ENCODE results near the gene TRIM44. TPM values are rescaled to one million over a fixed set of nuclear protein-coding genes. Genes with fewer than 3 reads are reported as not detected.
"Not testable (repeated sequence)": the region's sequence is repeated elsewhere in the genome, so short reads cannot be mapped to it uniquely, and the experiment has no call there.

Gene TRIM44
- total RNA-seq, 1 donor, result 16.8 TPM

GRCh38 chr11:35836205-35836604 is 173.6 kb downstream of the TRIM44 start:
- TF ChIP-seq CTCF (IDR thresholded peaks at IDR 0.05; ENCODE audit: insufficient read depth, low read depth, low read length), result no peak
- no peak overlapping the region for H3K4me3 ChIP-seq (ENCODE audit: low read depth, low read length)
- DNase-seq (ENCODE audit: low read depth), result no peak

DNA sequence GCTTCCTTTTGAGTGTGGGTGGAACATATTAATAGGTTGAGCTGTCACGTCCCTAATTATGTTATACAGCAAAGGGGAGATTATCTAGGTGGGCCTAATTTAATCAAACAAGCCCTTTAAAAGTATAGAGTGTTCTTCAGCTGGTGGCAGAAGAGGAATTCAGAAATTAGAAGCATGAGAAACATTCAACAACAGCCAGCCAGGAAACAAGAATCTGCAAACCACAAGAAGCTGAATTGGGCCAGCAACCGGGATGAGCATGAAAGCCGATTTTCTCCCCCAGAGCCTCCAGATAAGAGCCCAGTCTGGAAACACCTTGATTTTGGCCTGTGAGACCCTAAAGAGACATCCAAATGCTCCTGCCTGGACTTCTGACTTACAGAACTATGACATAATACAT is 175.5 kb downstream of the TRIM44 start:
- no peak for TF ChIP-seq CTCF (IDR thresholded peaks at IDR 0.05; ENCODE audit: insufficient read depth, low read depth, low read length)
- DNase-seq (ENCODE audit: low read depth), result no peak
- no peak overlapping the region for H3K4me3 ChIP-seq (ENCODE audit: low read depth, low read length)

GRCh38 chr11:35838697-35839367 is 176.3 kb downstream of the TRIM44 start:
- not testable (repeated sequence) for DNase-seq (ENCODE audit: low read depth)

GRCh38 chr11:35839368-35840161 is 177.0 kb downstream of the TRIM44 start:
- H3K4me3 ChIP-seq (ENCODE audit: low read depth, low read length), result no peak overlapping the region
- no peak for TF ChIP-seq CTCF (IDR thresholded peaks at IDR 0.05; ENCODE audit: insufficient read depth, low read depth, low read length)
- no peak for DNase-seq (ENCODE audit: low read depth)

More at GRCh38 chr11:35838697-35839367, 176.3 kb downstream of the TRIM44 start:
- H3K4me3 ChIP-seq (ENCODE audit: low read depth, low read length), result not testable (repeated sequence)

- TF ChIP-seq CTCF (IDR thresholded peaks at IDR 0.05; ENCODE audit: insufficient read depth, low read depth, low read length), result no peak
- no peak for DNase-seq (ENCODE audit: low read depth)
- H3K4me3 ChIP-seq (ENCODE audit: low read depth, low read length), result no peak overlapping the region
Observed at GRCh38 chr11:35841733-35842132, 179.2 kb downstream of the TRIM44 start.

DNA sequence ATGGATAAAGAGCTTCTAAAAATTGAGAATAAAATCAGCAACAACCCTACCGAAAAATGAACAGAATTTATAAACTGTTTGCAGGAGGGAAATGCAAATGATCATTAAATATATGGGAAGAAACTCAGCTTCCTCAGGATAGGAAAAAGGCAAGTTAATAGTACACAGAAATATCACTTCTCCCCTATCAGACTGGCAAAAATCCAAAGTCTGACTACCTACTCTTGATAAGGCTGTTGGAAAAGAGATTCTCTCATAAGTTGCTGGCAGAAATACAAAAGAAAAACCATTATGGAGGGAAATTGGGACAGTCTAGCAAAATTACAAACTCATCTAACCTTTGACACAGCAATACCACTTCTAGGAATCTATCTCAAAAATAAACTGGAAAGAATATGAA is 180.4 kb downstream of the TRIM44 start:
- no peak for DNase-seq (ENCODE audit: low read depth)
- TF ChIP-seq CTCF (IDR thresholded peaks at IDR 0.05; ENCODE audit: insufficient read depth, low read depth, low read length), result no peak
- no peak overlapping the region for H3K4me3 ChIP-seq (ENCODE audit: low read depth, low read length)

DNA sequence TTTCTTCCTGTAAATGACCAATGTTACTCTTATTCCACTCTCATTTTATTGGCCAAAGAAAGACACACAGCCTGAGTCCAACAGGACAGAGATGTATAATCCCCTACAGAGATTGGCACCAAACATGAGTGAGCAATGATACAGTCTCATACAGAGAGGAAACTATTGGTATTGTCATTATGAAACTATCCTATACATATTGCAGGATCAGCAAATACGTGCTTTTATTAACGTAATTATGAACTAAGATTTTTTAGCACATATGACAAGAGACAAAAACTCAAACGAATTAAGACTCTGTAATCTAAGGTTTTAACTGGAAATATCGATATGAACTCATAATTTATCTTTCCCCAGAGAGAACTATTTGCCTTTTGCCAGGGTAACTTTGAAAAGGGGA is 182.0 kb downstream of the TRIM44 start:
- no peak overlapping the region for H3K4me3 ChIP-seq (ENCODE audit: low read depth, low read length)
- no peak for TF ChIP-seq CTCF (IDR thresholded peaks at IDR 0.05; ENCODE audit: insufficient read depth, low read depth, low read length)
- no peak for DNase-seq (ENCODE audit: low read depth)
